ENCODE results near the gene OR6Y1.

OR6Y1 gene

DNA sequence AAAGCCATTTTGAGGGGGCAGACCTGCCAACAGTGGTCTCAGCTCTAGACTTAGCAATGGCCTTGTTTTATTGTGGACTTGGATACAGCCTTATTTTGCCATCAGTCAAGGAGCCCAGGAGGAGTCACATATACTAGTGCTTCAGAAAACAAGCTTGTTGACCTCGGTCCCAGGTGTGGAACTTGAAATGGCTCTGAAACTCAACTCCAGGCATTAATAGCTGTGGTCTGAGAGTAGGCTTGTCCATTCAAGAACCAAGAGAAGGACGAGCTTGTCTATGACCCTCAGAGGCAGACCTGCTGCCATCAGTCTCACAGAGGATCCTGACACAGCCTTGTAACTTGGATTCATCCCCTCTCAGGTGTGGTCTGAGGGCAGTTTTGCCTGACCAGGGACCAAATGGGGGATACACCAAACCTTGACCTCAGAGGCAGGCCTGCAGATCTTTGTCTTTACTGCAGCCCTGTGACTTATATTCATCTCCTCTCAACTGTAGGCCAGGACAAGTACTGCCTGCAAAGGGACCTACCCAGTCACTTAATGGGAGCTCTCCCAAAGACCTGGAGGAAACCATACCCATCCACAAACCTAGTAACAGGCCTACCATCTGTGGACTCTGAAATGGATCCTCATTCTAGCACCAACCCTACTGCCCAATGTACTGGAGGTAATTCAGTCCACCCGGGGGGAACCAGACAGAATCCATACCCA lies 33.1 kb downstream of the OR6Y1 start:
- no peaks in the 10 kb centered on the region for H3K9me3 ChIP-seq
- no peak for DNase-seq
- no peak overlapping the region for H3K4me3 ChIP-seq
- H3K4me1 ChIP-seq = no peaks in the 10 kb centered on the region
- H3K27me3 ChIP-seq = no peaks in the 10 kb centered on the region
- no peak overlapping the region for H3K27ac ChIP-seq
- intact Hi-C loops (cut with DNase I; ENCODE audit: low total_unique reads) = no loop called here
- TF ChIP-seq, protein P1, sequence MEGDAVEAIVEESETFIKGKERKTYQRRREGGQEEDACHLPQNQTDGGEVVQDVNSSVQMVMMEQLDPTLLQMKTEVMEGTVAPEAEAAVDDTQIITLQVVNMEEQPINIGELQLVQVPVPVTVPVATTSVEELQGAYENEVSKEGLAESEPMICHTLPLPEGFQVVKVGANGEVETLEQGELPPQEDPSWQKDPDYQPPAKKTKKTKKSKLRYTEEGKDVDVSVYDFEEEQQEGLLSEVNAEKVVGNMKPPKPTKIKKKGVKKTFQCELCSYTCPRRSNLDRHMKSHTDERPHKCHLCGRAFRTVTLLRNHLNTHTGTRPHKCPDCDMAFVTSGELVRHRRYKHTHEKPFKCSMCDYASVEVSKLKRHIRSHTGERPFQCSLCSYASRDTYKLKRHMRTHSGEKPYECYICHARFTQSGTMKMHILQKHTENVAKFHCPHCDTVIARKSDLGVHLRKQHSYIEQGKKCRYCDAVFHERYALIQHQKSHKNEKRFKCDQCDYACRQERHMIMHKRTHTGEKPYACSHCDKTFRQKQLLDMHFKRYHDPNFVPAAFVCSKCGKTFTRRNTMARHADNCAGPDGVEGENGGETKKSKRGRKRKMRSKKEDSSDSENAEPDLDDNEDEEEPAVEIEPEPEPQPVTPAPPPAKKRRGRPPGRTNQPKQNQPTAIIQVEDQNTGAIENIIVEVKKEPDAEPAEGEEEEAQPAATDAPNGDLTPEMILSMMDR (IDR thresholded peaks at IDR 0.05) = no peak
- H3K36me3 ChIP-seq = no peaks in the 10 kb centered on the region

DNA sequence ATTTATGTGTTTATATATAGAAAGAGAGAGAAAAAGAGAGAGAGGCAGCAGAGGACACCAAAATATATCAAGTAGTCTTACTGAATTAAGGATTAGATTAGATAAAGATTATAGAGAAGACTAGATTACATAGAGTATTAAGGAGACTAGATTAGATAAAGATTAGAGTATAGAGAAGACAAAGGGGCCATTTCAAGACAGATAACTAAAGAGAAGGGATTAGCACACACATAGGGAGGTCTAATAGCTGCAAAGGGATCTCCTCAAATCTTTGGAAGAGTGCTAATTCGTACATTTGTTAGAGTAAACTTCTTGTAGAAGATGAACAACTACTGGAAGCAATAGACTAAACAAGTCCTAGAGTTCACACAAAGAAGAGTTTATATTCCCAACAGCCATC lies 34.2 kb downstream of the OR6Y1 start:
- Histone ChIP-seq H3K27me3 (no peaks in the 10 kb centered on the region), H3K27ac (no peak overlapping the region), H3K36me3 (no peaks in the 10 kb centered on the region), H3K4me3 (no peak overlapping the region), H3K4me1 (no peaks in the 10 kb centered on the region), H3K9me3 (no peaks in the 10 kb centered on the region)
- intact Hi-C loops (cut with DNase I; ENCODE audit: low total_unique reads) = no loop called here
- TF ChIP-seq, protein P1 (IDR thresholded peaks at IDR 0.05) = no peak
- no peak for DNase-seq

DNA sequence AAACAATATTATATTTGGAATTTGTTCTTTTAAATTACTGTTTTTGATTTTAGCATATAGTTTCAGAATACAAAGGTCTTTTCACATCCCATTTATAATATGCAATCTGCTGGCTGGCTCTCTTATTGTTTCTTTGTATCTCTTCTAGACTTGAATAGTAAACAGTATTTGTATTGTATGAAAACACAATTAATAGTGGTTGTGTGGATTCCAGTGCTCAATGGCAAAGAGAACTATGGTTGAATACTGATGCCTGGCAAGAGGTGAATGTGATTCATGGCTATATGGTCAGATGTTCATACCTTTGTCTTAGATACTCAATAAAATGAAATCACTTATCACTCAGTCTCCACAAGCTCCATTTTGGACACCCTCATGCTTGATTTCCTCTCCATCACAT lies 37.2 kb downstream of the OR6Y1 start:
- Histone ChIP-seq H3K27me3 (no peaks in the 10 kb centered on the region), H3K4me3 (no peak overlapping the region), H3K36me3 (no peaks in the 10 kb centered on the region), H3K4me1 (no peaks in the 10 kb centered on the region), H3K9me3 (no peaks in the 10 kb centered on the region), H3K27ac (no peak overlapping the region)
- TF ChIP-seq, protein P1 (IDR thresholded peaks at IDR 0.05) = no peak
- no peak for DNase-seq
- intact Hi-C loops (cut with DNase I; ENCODE audit: low total_unique reads) = no loop called here

DNA sequence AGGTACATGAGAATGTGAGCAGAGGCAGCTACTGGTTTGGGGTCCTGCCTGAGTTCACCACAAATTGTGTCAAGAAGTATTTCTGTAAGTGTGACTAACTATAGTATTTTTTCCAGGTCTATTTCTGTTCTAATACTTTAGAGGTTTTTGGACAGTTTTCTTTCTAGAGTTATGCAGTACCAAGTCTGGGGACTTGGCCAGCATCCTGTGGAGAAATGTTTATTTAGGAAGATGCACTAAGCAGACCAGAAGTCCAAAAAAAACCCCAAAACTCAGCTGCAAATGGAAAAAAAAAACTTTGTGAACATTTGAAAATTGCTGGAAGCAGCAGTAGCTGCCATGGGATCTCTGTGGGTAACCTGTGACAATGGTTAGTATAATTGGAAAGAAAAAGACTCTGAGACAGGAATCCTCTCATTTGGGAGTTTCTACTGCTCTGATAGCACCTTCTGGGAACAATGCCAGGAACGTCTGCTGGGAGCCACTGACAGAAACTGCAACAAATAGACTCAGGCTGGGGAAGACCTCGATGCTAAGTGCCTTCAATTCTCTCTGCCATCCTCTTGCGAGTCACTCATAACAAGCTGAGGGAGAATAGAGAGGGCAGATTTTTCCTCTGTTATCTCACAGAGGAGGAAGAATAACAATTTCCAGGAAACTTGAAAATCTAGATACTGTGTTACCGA lies 44.6 kb downstream of the OR6Y1 start:
- TF ChIP-seq, protein P1 (IDR thresholded peaks at IDR 0.05) = no peak
- intact Hi-C loops (cut with DNase I; ENCODE audit: low total_unique reads) = loop anchor here (10.0 kb wide), 1 partner anchor 485 kb away; no protein-coding TSS in a partner anchor

DNA sequence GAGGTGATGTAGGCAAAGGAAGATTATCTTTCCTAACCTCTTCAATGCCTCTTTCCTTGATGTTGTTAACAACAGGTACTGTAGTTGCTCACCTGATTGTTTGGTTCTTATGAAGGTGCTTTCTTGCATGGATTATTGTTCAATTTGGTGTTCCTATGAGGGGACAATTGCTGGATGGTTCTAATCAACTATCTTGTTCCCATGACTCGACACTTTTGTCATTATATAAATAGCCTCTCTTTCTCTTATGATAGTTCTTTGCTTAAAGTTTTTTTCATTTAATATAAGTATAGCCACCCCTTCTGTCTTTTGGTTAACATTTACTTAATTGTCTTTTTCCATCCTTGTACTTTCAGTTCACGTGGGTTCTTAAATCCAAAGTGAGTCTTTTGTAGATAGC lies 46.7 kb downstream of the OR6Y1 start:
- no peaks in the 10 kb centered on the region for H3K36me3 ChIP-seq
- peaks cover 0 to 31% (median 11%) of the 10 kb centered on the region in 4 donors for H3K4me1 ChIP-seq
- TF ChIP-seq, protein P1 (IDR thresholded peaks at IDR 0.05) = no peak
- H3K9me3 ChIP-seq = no peaks in the 10 kb centered on the region
- no peak for DNase-seq
- H3K27ac ChIP-seq = no peak overlapping the region
- H3K4me3 ChIP-seq = no peak overlapping the region
- no peaks in the 10 kb centered on the region for H3K27me3 ChIP-seq
- intact Hi-C loops (cut with DNase I; ENCODE audit: low total_unique reads) = loop anchor here (10.0 kb wide), 1 partner anchor 487 kb away; no protein-coding TSS in a partner anchor

More for the DNA sequence above, 44.6 kb downstream of the OR6Y1 start:
- Histone ChIP-seq H3K27ac (no peak overlapping the region), H3K9me3 (no peaks in the 10 kb centered on the region), H3K4me1 (peaks cover 0 to 31% (median 11%) of the 10 kb centered on the region in 4 donors), H3K27me3 (no peaks in the 10 kb centered on the region), H3K36me3 (no peaks in the 10 kb centered on the region), H3K4me3 (no peak overlapping the region)
- DNase-seq = no peak

Measured in tibial artery (tissue), 4 donors.